Activated naive CD4-positive, alpha-beta T cell treated with anti-CD3 and anti-CD28 coated beads, Interleukin-2, amount 10 ng/mL, durations not matched to agents 7 days and 5 days (primary cell): Measurements from ENCODE around the gene GRB7.
"Not testable (repeated sequence)": the region's sequence is repeated elsewhere in the genome, so short reads cannot be mapped to it uniquely, and the experiment has no call there.

Experiments used
- CTCF ChIA-PET: fragments of 350-600 bp; sonication (Branson Sonifier 250); formaldehyde crosslinking; loops from one replicate; lab custom pipeline; 2021; ENCODE audit warnings: antibody characterized with exemption; lab: Charles Lee
- DNase-seq: peaks from one replicate; pipeline ENCODE4 v3.0.0-alpha.2; 2020
- H3K27ac Mint-ChIP-seq: one replicate; pipeline ENCODE4 v1.8.0; 2021; ENCODE audit warnings: mild to moderate bottlenecking, moderate library complexity, mixed read lengths
- H3K27me3 Mint-ChIP-seq: one replicate; pipeline ENCODE4 v1.8.0; 2021; ENCODE audit warnings: mild to moderate bottlenecking, mixed read lengths
- H3K36me3 Mint-ChIP-seq: one replicate; pipeline ENCODE4 v1.8.0; 2021; ENCODE audit warnings: mixed read lengths
- H3K4me1 Mint-ChIP-seq: one replicate; pipeline ENCODE4 v1.8.0; 2021; ENCODE audit warnings: mixed read lengths
- H3K4me3 Mint-ChIP-seq: one replicate; pipeline ENCODE4 v1.8.0; 2021; ENCODE audit warnings: mild to moderate bottlenecking, moderate library complexity, mixed read lengths
- H3K9me3 Mint-ChIP-seq: one replicate; pipeline ENCODE4 v1.8.0; 2021; ENCODE audit warnings: mixed read lengths

GRB7 gene

DNA sequence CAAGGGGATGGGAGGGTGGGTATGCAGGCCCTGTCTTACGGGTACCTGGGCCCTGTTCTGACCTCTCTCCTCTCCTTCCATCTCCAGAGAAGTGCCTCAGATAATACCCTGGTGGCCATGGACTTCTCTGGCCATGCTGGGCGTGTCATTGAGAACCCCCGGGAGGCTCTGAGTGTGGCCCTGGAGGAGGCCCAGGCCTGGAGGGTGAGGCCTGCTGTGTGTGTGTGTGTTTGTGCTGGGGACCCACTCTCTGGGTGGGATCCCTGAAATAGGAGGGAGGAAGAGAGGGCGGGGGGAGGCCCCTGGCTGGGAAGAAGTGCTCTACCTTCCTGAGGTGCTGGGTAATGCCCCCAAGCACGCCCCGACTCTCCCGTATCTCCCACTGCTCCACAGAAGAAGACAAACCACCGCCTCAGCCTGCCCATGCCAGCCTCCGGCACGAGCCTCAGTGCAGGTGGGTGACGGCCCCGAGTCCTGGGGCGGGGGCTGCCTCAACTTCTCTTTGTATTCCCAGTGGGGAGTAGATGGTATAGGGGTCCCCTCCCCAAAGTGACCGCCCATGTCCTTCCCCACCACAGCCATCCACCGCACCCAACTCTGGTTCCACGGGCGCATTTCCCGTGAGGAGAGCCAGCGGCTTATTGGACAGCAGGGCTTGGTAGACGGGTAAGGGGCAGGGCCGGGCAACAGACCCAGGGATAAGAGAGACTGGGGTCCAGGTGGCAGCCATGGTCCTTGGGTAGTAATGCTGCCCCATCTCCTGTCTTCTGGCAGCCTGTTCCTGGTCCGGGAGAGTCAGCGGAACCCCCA lies 7.8 kb downstream of the GRB7 start:
- CTCF ChIA-PET = interaction anchor here (0.6 to 1.9 kb wide), 2 partner anchors 14 to 34 kb away, joined by 3 to 5 read pairs; no protein-coding TSS in a partner anchor
- Mint-ChIP-seq H3K27me3 (peaks cover 70% of the 10 kb centered on the region), H3K27ac (no peak overlapping the region), H3K36me3 (no peaks in the 10 kb centered on the region), H3K4me1 (peaks cover 8% of the 10 kb centered on the region), H3K9me3 (no peaks in the 10 kb centered on the region), H3K4me3 (no peak overlapping the region)
- peak; percentile 6 for DNase-seq

GRCh38 chr17:39746145-39746461 lies 8.4 kb downstream of the GRB7 start:
- Mint-ChIP-seq H3K4me1 (peaks cover 3% of the 10 kb centered on the region), H3K9me3 (no peaks in the 10 kb centered on the region), H3K4me3 (no peak overlapping the region), H3K27me3 (peaks cover 70% of the 10 kb centered on the region), H3K27ac (no peak overlapping the region), H3K36me3 (no peaks in the 10 kb centered on the region)
- no peak for DNase-seq
- CTCF ChIA-PET = interaction anchor here (0.6 to 1.9 kb wide), 2 partner anchors 15 to 33 kb away, joined by 3 to 5 read pairs; no protein-coding TSS in a partner anchor

- CTCF ChIA-PET = interaction anchor here (0.7 to 1.9 kb wide), 2 partner anchors 16 to 126 kb away, joined by 3 to 5 read pairs; no protein-coding TSS in a partner anchor
- no peaks in the 10 kb centered on the region for H3K36me3 Mint-ChIP-seq
- peak; percentile 2 for DNase-seq
- peaks cover 10% of the 10 kb centered on the region for H3K4me1 Mint-ChIP-seq
- H3K9me3 Mint-ChIP-seq = no peaks in the 10 kb centered on the region
- H3K27ac Mint-ChIP-seq = no peak overlapping the region
- H3K27me3 Mint-ChIP-seq = peaks cover 57% of the 10 kb centered on the region
- H3K4me3 Mint-ChIP-seq = no peak overlapping the region
Measured at GRCh38 chr17:39747745-39748144, 10.0 kb downstream of the GRB7 start.

GRCh38 chr17:39748444-39749034 lies 10.8 kb downstream of the GRB7 start:
- CTCF ChIA-PET, H3K27ac Mint-ChIP-seq, H3K4me3 Mint-ChIP-seq, DNase-seq, H3K36me3 Mint-ChIP-seq, H3K9me3 Mint-ChIP-seq: not testable (repeated sequence)
- Mint-ChIP-seq H3K4me1 (peaks cover 18% of the 10 kb centered on the region), H3K27me3 (peaks cover 49% of the 10 kb centered on the region)

DNA sequence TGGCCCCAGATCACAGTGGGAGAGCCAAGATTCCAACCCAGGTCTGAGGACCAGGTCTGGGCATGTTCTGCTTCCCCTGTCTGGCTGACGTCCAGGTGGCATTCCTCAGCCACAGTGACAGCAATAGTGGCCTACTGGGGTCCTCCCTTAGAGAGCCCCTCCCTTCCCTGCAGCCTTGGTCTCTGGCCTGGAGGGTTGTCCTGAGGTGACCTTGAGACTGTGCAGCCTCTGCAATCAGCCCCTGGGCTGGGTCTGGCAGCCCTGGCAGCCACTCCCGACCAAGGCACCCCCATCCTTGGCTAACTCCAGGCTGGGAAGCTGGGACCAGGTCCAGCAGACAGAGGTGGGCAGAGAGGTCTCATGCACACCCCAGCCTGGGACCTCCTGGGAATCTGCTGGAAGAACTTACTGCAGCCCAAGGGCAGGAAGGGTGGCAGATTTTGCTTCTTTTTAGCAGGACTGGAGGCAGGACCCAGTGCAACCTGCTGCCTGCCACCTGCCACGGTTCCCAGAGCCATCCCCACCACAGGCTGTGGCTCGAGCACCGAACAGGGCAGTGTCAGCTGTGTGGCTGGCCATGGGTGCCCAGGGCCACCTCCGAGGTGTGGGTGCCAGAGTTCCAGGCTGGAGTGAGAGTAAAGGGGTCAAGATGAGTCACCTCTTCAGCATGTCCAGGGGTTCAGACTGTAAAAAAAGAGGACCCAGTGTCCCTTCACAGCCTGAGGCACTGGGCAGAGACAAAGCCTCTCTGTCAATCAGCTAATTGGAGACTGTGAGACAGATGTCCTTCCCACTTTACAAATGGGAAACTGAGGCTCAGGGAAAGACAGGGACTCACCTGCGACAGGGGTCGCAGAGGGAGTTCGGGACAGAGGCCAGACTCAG lies 12.6 kb downstream of the GRB7 start:
- CTCF ChIA-PET = interaction anchor here (1.0 kb wide), 1 partner anchor 129 kb away, joined by 4 read pairs; no protein-coding TSS in a partner anchor
- H3K27ac Mint-ChIP-seq = no peak overlapping the region
- peak; percentile 15 for DNase-seq
- H3K36me3 Mint-ChIP-seq = no peaks in the 10 kb centered on the region
- peaks cover 24% of the 10 kb centered on the region for H3K4me1 Mint-ChIP-seq
- H3K27me3 Mint-ChIP-seq = peaks cover 34% of the 10 kb centered on the region
- no peak overlapping the region for H3K4me3 Mint-ChIP-seq
- H3K9me3 Mint-ChIP-seq = no peaks in the 10 kb centered on the region

GRCh38 chr17:39751016-39751543 lies 13.3 kb downstream of the GRB7 start:
- CTCF ChIA-PET = interaction anchor here (1.0 kb wide), 1 partner anchor 129 kb away, joined by 4 read pairs; no protein-coding TSS in a partner anchor

GRCh38 chr17:39751637-39752036 lies 13.9 kb downstream of the GRB7 start:
- peaks cover 30% of the 10 kb centered on the region for H3K27me3 Mint-ChIP-seq
- peak overlapping the region; percentile 58 for H3K4me3 Mint-ChIP-seq
- CTCF ChIA-PET = interaction anchor here (1.0 to 2.1 kb wide), 2 partner anchors 129 to 130 kb away, joined by 4 to 20 read pairs; no protein-coding TSS in a partner anchor
- no peaks in the 10 kb centered on the region for H3K9me3 Mint-ChIP-seq
- H3K4me1 Mint-ChIP-seq = peaks cover 37% of the 10 kb centered on the region
- DNase-seq = peak; percentile 18
- H3K36me3 Mint-ChIP-seq = no peaks in the 10 kb centered on the region
- no peak overlapping the region for H3K27ac Mint-ChIP-seq

More at GRCh38 chr17:39751016-39751543, 13.3 kb downstream of the GRB7 start:
- peaks cover 31% of the 10 kb centered on the region for H3K27me3 Mint-ChIP-seq
- H3K9me3 Mint-ChIP-seq = no peaks in the 10 kb centered on the region
- no peaks in the 10 kb centered on the region for H3K36me3 Mint-ChIP-seq
- no peak overlapping the region for H3K4me3 Mint-ChIP-seq
- peak; percentile 12 for DNase-seq
- H3K27ac Mint-ChIP-seq = no peak overlapping the region
- H3K4me1 Mint-ChIP-seq = peaks cover 31% of the 10 kb centered on the region

DNA sequence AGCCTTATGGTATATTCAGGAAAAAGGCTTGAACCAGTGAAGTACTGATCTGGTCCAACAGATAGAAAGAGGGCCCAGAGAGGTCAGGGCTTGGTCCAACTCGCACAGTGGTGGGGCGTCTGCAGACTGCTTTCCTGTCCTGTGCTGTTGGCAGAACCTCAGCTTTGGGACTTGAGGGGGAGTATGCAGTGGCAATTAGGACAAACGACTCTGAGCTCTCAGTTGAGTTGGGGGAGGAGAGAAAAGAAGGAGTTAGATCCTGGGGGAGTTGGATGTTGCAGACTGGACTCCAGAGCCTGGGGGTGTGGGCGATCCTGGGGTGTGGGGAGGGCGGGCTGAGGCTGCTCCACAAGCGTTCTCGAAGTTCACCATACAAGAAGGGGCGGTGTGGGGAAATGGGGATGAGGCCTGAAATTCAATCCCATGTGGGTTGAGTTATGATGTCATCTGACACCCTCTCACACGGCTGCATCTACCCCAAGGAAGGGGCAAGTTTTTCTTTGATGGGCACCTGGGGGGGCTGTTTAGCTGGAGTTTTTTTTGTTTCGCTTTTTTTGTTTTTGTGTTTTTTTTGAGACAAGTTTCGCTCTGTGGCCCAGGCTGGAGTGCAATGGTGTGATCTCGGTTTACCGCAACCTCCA lies 14.6 kb downstream of the GRB7 start:
- peak; percentile 20 for DNase-seq
- Mint-ChIP-seq H3K9me3 (no peaks in the 10 kb centered on the region), H3K27me3 (peaks cover 28% of the 10 kb centered on the region), H3K4me3 (peak overlapping the region; percentile 58), H3K4me1 (peaks cover 44% of the 10 kb centered on the region), H3K27ac (peak overlapping the region; percentile 93), H3K36me3 (no peaks in the 10 kb centered on the region)
- CTCF ChIA-PET = interaction anchor here (1.3 to 2.1 kb wide), 2 partner anchors 80 to 130 kb away, joined by 4 to 20 read pairs; no protein-coding TSS in a partner anchor

- H3K36me3 Mint-ChIP-seq = no peaks in the 10 kb centered on the region
- peak overlapping the region; percentile 79 for H3K4me3 Mint-ChIP-seq
- peaks cover 57% of the 10 kb centered on the region for H3K4me1 Mint-ChIP-seq
- DNase-seq = peak; percentile 68
- peak overlapping the region; percentile 93 for H3K27ac Mint-ChIP-seq
- H3K27me3 Mint-ChIP-seq = peaks cover 16% of the 10 kb centered on the region
- CTCF ChIA-PET = interaction anchor here (1.3 to 2.1 kb wide), 2 partner anchors 82 to 131 kb away, joined by 4 to 20 read pairs; no protein-coding TSS in a partner anchor
- H3K9me3 Mint-ChIP-seq = no peaks in the 10 kb centered on the region
Measured at GRCh38 chr17:39753514-39754160, 15.9 kb downstream of the GRB7 start.

DNA sequence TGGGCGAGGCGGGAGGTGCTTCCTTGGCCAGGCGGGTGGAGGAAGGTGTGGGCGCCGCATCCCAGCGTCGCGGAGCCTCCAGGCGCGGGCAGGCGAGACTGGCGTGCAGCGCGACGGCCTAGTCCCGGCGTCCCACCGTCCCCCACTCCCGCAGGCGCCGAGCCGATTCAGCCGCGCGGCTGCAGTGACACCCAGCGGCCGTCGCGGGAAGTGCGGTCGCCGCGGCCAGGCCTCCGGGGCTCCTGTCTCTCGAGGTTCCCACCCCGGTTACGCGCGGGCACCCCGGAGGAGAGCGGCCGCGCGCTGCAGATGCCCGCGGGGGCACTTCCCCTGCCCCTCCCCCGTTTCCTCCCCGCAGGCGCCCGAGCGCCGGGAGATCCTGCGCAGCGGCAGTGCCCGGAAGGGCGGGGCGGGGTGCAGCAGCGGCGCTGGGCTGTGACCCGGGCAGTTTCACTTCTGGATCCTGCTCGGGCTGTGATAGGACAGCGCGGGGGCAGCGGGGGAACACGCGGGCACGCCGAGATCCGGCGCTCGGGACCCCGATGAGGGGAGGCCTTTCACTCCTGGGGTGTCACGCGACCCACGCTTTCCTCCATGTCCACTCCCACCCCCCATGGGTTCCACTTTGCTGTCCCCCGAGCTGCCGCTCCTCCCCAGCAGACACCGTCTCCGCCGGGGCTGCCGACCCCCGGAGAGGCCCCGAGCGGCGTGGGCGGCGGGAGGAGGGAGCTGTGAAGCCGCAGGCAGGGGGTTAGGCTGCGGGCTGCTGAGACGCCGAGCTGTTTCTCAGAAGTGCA lies 16.6 kb downstream of the GRB7 start:
- Mint-ChIP-seq H3K9me3 (no peaks in the 10 kb centered on the region), H3K27me3 (peaks cover 16% of the 10 kb centered on the region), H3K4me3 (peak overlapping the region; percentile 79), H3K27ac (peak overlapping the region; percentile 85), H3K4me1 (peaks cover 62% of the 10 kb centered on the region), H3K36me3 (peaks cover 2% of the 10 kb centered on the region)
- peak; percentile 97 for DNase-seq
- CTCF ChIA-PET = interaction anchor here (0.7 to 2.4 kb wide), 6 partner anchors 10 to 133 kb away, joined by 3 to 14 read pairs (median 3); partner anchors contain the start of gene IKZF3

GRCh38 chr17:39754958-39755553 lies 17.3 kb downstream of the GRB7 start:
- H3K27me3 Mint-ChIP-seq = peaks cover 12% of the 10 kb centered on the region
- H3K4me3 Mint-ChIP-seq = peak overlapping the region; percentile 22
- no peak for DNase-seq
- peaks cover 65% of the 10 kb centered on the region for H3K4me1 Mint-ChIP-seq
- no peaks in the 10 kb centered on the region for H3K9me3 Mint-ChIP-seq
- H3K36me3 Mint-ChIP-seq = peaks cover 4% of the 10 kb centered on the region
- peak overlapping the region; percentile 61 for H3K27ac Mint-ChIP-seq
- CTCF ChIA-PET = interaction anchor here (0.7 to 2.4 kb wide), 7 partner anchors 9 to 133 kb away, joined by 3 to 14 read pairs (median 3); partner anchors contain the start of gene IKZF3
